SH-SY5Y (cell line): Measurements from ENCODE around the gene NEXMIF.

Experiments
- GATA2 ChIP-seq: IDR thresholded peaks from 2 replicates; pipeline ENCODE4 v1.6.1; 2011; ENCODE audit warnings: mild to moderate bottlenecking, low read depth, low read length
- GATA3 ChIP-seq: IDR thresholded peaks from 2 replicates; pipeline ENCODE4 v1.6.1; 2011; ENCODE audit warnings: low read depth, mild to moderate bottlenecking, low read length, moderate library complexity

GRCh38 chrX:74925225-74926088 lies at the start of gene NEXMIF:
- TF ChIP-seq GATA2 (no peak), GATA3 (no peak)
